Femur (tissue), 1 donor: Measurements from ENCODE around the gene MCRIP2.

ENCODE experiments used
- DNase-seq: peaks from one replicate; pipeline ENCODE4 v3.0.0-alpha.2; 2017

The MCRIP2 gene

GRCh38 chr16:633336-634050, 8.1 kb upstream of the MCRIP2 start:
- peak; percentile 29 for DNase-seq

DNA sequence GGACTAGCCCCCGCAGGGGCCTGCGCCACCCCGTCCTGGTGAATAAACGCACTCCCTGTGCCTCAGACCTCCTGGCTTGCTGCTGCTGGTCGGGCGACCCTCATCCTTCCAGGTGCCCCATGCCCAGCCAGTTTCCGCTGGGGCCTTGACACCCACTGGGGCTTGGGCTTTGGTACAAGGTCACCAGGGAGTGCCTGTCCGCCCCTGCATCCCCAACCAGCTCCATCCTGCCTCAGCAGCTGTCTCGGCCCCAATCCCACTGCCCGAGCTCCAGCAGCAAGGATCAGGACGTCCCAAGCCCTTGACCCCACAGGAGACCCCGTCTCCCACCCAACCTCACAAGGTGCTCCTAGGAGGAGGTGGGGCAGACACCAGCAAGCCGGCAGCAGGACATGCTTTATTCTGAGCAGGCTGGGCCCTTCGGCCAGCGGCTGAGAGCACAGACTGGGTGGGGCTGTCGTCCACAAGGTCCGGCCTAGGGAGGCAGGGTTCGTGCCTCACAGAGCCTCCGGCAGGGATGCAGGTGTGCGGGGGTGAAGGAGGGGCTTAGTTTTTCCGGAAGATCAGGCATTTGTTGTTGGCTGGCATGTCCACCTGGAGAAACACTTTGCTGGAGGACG, 7.5 kb upstream of the MCRIP2 start:
- DNase-seq: no peak

DNA sequence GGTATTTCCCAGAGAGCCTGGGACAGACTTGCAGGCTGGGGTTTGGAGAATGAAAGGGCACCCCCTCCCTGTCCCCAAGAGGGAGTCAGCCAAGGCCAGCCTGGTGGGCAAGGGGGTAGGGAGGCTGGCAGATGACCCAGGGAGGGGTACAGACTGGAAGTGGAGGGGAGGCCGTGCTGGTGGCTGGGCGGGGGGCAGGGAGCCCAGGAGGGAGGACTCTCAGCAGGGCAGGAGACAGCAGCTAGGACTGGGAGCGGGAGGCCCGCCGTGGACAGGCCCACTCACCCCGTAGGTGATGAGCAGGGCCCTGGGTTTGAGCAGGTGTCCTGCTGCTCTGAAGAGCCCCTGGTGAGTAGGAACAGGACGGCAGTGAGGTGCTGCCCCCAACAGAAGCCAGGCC, 6.6 kb upstream of the MCRIP2 start:
- DNase-seq: no peak

DNA sequence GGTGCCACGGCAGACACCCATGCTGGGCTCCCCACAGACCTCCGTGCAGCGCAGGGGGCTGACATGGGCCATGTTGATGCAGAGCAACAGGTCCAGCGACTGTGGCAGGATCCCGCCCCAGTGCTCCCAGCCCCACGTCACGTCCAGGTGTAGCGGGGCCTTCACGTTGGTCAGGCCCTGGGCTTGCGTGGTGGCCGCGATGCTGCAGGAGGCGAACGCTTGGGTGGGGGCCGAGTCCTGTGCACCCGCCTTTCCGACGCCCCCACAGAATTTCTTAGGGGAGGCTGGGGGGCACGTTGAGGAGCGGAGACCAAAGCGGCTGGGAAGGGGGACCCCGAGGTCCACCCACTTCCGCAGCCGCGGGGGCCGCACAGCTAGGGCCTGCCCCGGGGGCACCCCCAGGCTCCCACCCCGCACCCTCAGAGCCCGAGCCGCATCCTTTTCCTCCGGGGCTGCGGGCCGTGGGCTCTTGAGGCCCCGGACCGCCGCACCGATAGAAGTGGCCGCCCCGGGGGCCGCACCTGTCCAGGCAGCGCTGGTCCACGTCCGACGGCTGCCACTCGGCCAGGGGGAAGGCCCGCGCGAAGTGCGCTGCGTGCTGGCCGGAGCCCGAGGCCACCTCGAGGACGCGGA, 5.9 kb upstream of the MCRIP2 start:
- DNase-seq: peak; percentile 44

DNA sequence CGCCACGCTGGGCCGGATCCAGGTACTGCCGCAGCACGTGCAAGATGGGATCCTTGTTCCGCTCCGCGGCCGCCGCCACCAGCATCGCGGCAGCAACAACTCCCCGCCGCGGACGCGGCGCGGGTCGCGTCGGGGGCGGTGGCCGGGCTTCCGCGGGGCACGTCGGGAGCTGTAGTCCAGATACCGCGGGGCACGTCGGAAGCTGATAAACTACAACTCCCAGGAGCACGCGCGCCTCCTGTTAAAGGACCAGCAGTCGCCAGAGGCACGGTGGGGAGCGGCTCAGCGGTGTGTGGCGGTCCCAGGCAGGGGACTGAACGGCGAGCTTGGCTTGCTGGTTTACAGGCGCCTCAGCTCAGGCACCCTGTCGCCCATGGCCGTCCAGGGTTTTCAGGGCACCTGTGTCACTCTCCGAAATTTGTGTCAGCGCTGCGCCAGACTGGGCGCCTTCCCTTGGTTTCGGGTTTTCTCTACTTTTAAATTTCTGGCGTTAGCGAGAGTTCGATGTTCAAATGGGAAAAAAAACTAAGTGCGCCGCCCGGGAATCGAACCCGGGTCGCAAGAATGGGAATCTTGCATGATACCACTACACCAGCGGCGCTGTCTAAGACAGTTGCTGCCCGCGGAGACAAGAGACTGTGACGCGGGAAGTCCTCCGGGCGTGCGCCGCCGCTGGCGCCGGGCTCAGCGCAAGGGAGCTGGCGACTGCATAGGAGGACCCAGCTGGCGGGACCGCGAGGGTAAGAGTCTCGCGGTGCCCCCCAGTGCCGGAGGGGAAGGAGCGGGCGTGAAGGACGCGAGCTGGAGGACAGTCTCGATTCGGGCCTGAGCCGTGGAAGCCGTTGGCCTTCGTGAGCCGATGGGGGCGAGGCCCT, 5.2 kb upstream of the MCRIP2 start, which contains the start of gene METTL26:
METTL26 (minus strand) TSS at position 100 of the 875 bp plus-strand sequence; CDS start at position 85, 15 bp downstream.
- peak; percentile 96 for DNase-seq

GRCh38 chr16:637081-638018, 4.3 kb upstream of the MCRIP2 start:
- peak; percentile 95 for DNase-seq

DNA sequence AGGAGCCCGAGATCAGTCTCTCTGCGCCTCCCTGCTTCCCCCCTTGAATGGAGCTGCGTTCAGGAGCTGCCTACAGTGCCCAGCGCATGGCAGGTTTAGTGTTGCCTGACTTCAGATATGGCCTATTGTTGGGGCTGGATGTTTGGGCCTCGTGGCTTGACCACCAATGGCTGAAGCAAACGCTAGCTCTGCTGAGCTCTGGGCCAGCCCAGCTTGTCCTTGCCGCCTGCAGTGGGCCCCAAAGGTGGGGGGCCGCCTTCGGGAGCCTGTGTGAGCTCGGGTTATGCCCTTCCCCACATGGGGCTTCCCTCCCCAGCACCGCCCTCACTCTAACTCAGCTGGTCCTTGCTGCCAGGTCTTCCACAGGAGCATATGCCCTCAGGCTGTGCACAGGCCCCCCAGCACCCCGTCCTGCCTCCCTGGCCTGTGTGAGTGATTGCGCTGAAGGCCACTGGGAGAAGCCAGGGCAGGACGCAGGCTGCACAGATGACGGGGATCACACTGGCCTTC, 3.5 kb upstream of the MCRIP2 start:
- peak; percentile 30 for DNase-seq

GRCh38 chr16:638836-639235, 2.8 kb upstream of the MCRIP2 start:
- no peak for DNase-seq

GRCh38 chr16:640614-641013, 1.0 kb upstream of the MCRIP2 start:
- DNase-seq: no peak

DNA sequence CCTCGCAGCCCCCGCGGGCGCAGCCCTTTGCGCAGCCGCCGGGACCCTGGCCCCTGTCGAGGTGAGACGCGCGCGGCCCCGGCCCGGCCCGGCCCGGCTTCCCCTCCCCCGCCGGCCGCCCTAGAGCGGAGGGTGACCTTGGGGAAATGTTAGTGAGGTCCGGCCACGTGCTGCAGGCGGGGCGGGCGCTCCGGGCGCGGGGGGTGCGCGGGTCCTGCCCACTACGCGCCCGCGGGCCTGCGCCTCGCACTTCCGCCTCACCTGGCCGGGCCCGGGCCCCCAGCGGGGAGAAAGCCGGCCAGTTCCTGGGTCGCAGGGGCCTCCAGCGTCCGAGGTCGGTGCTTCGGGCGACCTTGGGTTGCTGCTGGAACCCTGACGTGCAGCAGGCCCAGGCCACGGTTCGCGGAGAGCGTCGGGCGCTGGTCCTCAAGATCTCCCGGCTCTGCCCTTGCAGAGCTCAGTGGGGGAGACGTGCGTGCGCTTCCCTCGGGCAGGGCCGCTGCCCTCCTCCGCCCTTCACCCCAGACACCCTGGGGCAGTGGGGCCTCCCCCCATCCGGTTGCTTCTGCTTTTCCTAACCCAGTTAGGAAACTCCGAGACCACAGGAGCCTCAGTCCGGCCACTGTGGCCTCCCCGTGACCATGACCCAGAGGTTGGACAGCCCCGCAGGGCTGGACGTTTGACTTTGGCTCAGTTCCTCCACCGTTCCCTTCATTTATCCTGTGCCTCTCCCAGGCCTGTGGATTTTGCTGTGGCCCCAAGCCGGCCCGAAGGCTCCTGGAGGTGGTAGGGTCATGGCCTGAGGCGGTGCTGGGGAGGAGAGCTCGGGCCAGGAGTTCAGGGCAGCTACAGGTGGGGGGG, 791 bp downstream of the MCRIP2 start:
- DNase-seq: peak; percentile 44

DNA sequence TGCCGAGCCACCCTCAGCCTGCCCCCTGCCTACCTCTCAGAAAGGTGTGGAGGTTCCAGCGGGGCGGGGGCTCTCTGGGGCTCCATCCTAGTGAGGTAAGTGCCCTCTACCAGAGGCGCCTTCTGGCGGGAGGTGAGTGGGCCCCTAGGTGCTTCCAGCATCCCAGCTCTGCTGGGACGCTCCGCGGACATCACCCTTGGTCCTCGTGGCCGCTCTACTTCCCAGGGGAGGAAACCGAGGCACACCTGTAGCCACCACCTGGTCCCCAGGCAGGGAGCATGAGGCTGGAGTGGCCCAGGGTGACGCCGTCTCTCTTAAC, 1.4 kb downstream of the MCRIP2 start:
- DNase-seq: no peak

GRCh38 chr16:644556-644955, 2.9 kb downstream of the MCRIP2 start:
- DNase-seq: no peak

- DNase-seq: no peak
Measured at GRCh38 chr16:645852-646678, 4.4 kb downstream of the MCRIP2 start.

GRCh38 chr16:646679-647172, 5.1 kb downstream of the MCRIP2 start:
- no peak for DNase-seq

GRCh38 chr16:647173-647902, 5.7 kb downstream of the MCRIP2 start:
- no peak for DNase-seq

DNA sequence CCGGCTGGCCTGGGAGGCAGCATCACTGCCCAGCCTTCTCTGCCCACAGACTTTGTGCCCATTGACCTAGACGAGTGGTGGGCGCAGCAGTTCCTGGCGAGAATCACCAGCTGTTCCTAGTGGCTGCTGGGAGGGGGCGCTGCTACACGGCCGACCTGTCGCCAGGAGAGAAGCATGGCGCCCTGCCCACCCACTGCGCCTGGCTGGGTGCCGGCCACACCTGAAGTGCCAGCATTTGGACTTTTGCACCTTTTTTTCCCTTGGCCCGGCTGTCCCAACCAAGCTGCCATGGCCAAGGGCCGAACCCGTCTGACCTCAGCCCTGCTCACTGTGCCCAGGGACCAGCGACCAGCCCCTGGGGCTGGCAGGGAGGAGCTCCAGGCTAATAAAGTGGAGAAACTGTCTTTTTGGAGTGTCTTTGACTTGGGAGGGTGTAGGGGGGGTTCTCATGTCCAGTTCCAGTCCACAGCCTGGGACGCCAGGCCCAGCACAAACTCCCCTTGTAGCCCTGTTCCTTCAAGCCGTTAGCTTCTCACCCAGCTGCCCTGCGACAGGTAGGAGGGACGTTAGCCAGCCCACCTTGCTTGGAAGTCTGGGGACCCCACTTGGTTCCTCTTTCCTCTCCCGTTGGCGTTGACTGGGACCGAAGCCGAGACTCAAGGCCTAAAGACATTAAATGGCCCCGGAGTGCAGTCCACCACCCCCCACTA, 6.6 kb downstream of the MCRIP2 start:
- no peak for DNase-seq

GRCh38 chr16:648781-649589, 7.4 kb downstream of the MCRIP2 start, which contains the start of gene WDR90:
Gene WDR90 (plus strand): TSS chr16:649365. CDS start chr16:649417, 52 bp downstream.
- DNase-seq: peak; percentile 95
